ENCODE results near the gene TAS1R2. TPM values are rescaled to one million over a fixed set of nuclear protein-coding genes. Genes with fewer than 3 reads are reported as not detected.

The TAS1R2 gene
- polyA plus RNA-seq, 2 of the 4 experiments (the other 2 are of a cell fraction): not detected

DNA sequence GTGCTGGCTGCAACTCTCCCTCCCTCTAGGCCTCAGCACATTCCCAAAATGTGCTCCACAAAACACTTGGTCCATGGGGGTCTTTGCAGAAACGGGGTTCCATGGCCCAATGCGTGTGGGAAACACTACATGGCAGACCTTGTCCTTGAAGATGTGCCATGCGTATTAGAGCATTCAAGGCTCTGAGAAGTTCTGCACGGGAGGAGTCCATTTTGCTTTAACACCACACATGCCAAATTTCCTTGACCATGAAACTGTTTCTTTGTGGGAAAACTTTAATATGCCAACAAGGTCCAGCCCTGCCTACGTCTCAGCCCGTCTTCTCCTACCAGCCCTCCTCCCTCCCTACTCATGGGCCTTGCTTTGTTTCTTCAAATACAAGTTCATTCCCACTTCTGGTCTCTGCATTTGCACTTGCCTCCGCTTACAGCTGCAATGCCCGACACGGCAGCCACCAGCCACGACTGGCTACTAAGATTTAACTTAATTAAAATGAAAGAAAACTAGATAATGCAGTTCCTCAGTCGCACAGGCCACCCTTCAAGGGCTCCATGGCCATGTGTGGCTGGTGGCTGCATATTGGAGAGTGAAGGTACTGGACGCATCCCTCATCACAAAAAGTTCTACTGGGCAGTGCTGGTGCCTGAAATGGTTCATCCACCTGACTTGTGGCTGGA lies 19.2 kb upstream of the TAS1R2 start:
- Histone ChIP-seq H3K4me1 (no peaks in the 10 kb centered on the region), H3K4me3 (no peak overlapping the region), H3K4me2 (no peak overlapping the region), H3K27ac (no peak overlapping the region), H3K9me3 (no peaks in the 10 kb centered on the region)
- WGBS (ENCODE audit: missing lambda C conversion rate): 69% methylated on average over 12 of the region's 12 CpGs
- CTCF ChIA-PET: interaction anchor here (1.7 to 9.6 kb wide), 2 partner anchors 16 to 281 kb away, joined by 4 to 73 read pairs; no protein-coding TSS in a partner anchor
- ATAC-seq (no peak), DNase-seq (ENCODE audit: low read depth in 1 of 2, low spot score in 1 of 2) (no peak), FAIRE-seq (no peak)
- POLR2A ChIA-PET: no interaction called here
- TF ChIP-seq, protein P1, sequence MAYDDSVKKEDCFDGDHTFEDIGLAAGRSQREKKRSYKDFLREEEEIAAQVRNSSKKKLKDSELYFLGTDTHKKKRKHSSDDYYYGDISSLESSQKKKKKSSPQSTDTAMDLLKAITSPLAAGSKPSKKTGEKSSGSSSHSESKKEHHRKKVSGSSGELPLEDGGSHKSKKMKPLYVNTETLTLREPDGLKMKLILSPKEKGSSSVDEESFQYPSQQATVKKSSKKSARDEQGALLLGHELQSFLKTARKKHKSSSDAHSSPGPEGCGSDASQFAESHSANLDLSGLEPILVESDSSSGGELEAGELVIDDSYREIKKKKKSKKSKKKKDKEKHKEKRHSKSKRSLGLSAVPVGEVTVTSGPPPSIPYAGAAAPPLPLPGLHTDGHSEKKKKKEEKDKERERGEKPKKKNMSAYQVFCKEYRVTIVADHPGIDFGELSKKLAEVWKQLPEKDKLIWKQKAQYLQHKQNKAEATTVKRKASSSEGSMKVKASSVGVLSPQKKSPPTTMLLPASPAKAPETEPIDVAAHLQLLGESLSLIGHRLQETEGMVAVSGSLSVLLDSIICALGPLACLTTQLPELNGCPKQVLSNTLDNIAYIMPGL (CRISPR knock-in tag; IDR thresholded peaks at IDR 0.05; ENCODE audit: borderline replicate concordance): no peak
- TF ChIP-seq, protein P2, sequence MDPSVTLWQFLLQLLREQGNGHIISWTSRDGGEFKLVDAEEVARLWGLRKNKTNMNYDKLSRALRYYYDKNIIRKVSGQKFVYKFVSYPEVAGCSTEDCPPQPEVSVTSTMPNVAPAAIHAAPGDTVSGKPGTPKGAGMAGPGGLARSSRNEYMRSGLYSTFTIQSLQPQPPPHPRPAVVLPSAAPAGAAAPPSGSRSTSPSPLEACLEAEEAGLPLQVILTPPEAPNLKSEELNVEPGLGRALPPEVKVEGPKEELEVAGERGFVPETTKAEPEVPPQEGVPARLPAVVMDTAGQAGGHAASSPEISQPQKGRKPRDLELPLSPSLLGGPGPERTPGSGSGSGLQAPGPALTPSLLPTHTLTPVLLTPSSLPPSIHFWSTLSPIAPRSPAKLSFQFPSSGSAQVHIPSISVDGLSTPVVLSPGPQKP (IDR thresholded peaks at IDR 0.05; ENCODE audit: low read depth, low read length): no peak
- TF ChIP-seq EP300 (IDR thresholded peaks at IDR 0.05): no peak
- no peak for TF ChIP-seq NPAS2 (CRISPR knock-in tag; IDR thresholded peaks at IDR 0.05; ENCODE audit: borderline replicate concordance)
- TF ChIP-seq MYC (IDR thresholded peaks at IDR 0.05; ENCODE audit: borderline replicate concordance, low read length): no peak
- no peak for TF ChIP-seq RFX5 (IDR thresholded peaks at IDR 0.05)
- no peak for TF ChIP-seq SMC3 (IDR thresholded peaks at IDR 0.05)
- TF ChIP-seq, protein P3, sequence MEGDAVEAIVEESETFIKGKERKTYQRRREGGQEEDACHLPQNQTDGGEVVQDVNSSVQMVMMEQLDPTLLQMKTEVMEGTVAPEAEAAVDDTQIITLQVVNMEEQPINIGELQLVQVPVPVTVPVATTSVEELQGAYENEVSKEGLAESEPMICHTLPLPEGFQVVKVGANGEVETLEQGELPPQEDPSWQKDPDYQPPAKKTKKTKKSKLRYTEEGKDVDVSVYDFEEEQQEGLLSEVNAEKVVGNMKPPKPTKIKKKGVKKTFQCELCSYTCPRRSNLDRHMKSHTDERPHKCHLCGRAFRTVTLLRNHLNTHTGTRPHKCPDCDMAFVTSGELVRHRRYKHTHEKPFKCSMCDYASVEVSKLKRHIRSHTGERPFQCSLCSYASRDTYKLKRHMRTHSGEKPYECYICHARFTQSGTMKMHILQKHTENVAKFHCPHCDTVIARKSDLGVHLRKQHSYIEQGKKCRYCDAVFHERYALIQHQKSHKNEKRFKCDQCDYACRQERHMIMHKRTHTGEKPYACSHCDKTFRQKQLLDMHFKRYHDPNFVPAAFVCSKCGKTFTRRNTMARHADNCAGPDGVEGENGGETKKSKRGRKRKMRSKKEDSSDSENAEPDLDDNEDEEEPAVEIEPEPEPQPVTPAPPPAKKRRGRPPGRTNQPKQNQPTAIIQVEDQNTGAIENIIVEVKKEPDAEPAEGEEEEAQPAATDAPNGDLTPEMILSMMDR (IDR thresholded peaks at IDR 0.05): no peak
- no peak for TF ChIP-seq CBX2 (IDR thresholded peaks at IDR 0.05; ENCODE audit: borderline replicate concordance, low read depth)
- TF ChIP-seq KDM1A (IDR thresholded peaks at IDR 0.05; ENCODE audit: low read depth): no peak
- no peak for TF ChIP-seq POLR2A (IDR thresholded peaks at IDR 0.05; ENCODE audit: low read length)
- no peak for TF ChIP-seq CBX8 (IDR thresholded peaks at IDR 0.05)
- no peak for TF ChIP-seq EHF (CRISPR knock-in tag; IDR thresholded peaks at IDR 0.05)
- no peak for TF ChIP-seq MAFK (IDR thresholded peaks at IDR 0.05; ENCODE audit: partially characterized antibody)
- TF ChIP-seq RARB (CRISPR knock-in tag; IDR thresholded peaks at IDR 0.05): no peak
- TF ChIP-seq HDAC2 (IDR thresholded peaks at IDR 0.05): no peak

DNA sequence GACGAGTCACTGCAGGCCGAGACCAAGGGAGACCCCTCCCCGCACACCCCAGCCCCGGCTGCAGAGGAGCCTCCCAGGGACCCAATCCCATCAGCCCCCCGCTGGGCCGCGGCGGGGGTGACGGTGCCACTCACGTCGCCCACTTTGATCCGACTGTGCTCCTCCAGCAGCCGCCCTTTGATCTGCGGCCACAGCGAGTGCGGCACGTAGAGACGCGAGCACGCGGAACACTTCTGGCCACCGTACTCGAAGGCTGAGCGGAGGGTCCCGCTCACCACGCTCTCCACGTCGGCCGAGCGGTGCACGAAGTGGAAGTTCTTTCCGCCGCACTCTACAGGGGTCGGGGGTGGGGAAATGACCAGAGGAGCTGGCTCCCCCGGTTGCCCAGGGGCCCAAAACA lies 17.8 kb upstream of the TAS1R2 start:
- no peaks in the 10 kb centered on the region for H3K9me3 ChIP-seq
- FAIRE-seq (no peak), ATAC-seq (no peak), DNase-seq (ENCODE audit: low read depth in 1 of 2, low spot score in 1 of 2) (no peak)
- 90% methylated on average over 26 of the region's 35 CpGs for WGBS (ENCODE audit: missing lambda C conversion rate)
- H3K4me1 ChIP-seq: no peaks in the 10 kb centered on the region
- TF ChIP-seq, protein P4, sequence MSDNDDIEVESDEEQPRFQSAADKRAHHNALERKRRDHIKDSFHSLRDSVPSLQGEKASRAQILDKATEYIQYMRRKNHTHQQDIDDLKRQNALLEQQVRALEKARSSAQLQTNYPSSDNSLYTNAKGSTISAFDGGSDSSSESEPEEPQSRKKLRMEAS (IDR thresholded peaks at IDR 0.05): no peak
- TF ChIP-seq FOSB (CRISPR knock-in tag; IDR thresholded peaks at IDR 0.05) (no peak), MAFK (IDR thresholded peaks at IDR 0.05; ENCODE audit: partially characterized antibody) (no peak), KDM5A (IDR thresholded peaks at IDR 0.05) (no peak), HOXB13 (CRISPR knock-in tag; IDR thresholded peaks at IDR 0.05; ENCODE audit: low read depth) (no peak), ZNF302 (CRISPR knock-in tag; IDR thresholded peaks at IDR 0.05) (no peak), CBX2 (IDR thresholded peaks at IDR 0.05; ENCODE audit: borderline replicate concordance, low read depth) (no peak), CHD4 (IDR thresholded peaks at IDR 0.05; ENCODE audit: borderline replicate concordance) (no peak)
- TF ChIP-seq, protein P5, sequence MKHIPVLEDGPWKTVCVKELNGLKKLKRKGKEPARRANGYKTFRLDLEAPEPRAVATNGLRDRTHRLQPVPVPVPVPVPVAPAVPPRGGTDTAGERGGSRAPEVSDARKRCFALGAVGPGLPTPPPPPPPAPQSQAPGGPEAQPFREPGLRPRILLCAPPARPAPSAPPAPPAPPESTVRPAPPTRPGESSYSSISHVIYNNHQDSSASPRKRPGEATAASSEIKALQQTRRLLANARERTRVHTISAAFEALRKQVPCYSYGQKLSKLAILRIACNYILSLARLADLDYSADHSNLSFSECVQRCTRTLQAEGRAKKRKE (CRISPR knock-in tag; IDR thresholded peaks at IDR 0.05; ENCODE audit: low read depth): no peak
- CTCF ChIA-PET: interaction anchor here (1.7 to 9.6 kb wide), 2 partner anchors 14 to 280 kb away, joined by 4 to 73 read pairs; no protein-coding TSS in a partner anchor
- H3K27ac ChIP-seq: no peak overlapping the region
- POLR2A ChIA-PET: no interaction called here
- no peak overlapping the region for H3K4me3 ChIP-seq
- no peak overlapping the region for H3K4me2 ChIP-seq

All from A549 (cell line).